KOPT-K1 (cell line): ENCODE measurements around the gene PCSK5.

Experiments
- H3K27ac ChIP-seq: fragments of 200-600 bp; sonication (generic); 2 replicates; pipeline ENCODE4 v1.5.1; 2016; ENCODE audit warnings: antibody characterized with exemption, mild to moderate bottlenecking, low read depth, low read length; ENCODE audit not compliant: poor library complexity, severe bottlenecking
- H3K36me3 ChIP-seq: fragments of 200-600 bp; sonication (generic); 2 replicates; pipeline ENCODE4 v1.5.1; 2017; ENCODE audit warnings: antibody characterized with exemption, mild to moderate bottlenecking, low read length, moderate library complexity; ENCODE audit not compliant: insufficient read depth
- H3K9me3 ChIP-seq: fragments of 200-600 bp; sonication (generic); 2 replicates; pipeline ENCODE4 v1.5.1; 2017; ENCODE audit warnings: antibody characterized with exemption, low read length, mild to moderate bottlenecking; ENCODE audit not compliant: insufficient read depth, poor library complexity, severe bottlenecking

The PCSK5 gene

GRCh38 chr9:76390656-76391055, 500.2 kb downstream of the PCSK5 start:
- H3K9me3 ChIP-seq, result no peaks in the 10 kb centered on the region
- H3K36me3 ChIP-seq, result peaks cover 43% of the 10 kb centered on the region
- no peak overlapping the region for H3K27ac ChIP-seq

DNA sequence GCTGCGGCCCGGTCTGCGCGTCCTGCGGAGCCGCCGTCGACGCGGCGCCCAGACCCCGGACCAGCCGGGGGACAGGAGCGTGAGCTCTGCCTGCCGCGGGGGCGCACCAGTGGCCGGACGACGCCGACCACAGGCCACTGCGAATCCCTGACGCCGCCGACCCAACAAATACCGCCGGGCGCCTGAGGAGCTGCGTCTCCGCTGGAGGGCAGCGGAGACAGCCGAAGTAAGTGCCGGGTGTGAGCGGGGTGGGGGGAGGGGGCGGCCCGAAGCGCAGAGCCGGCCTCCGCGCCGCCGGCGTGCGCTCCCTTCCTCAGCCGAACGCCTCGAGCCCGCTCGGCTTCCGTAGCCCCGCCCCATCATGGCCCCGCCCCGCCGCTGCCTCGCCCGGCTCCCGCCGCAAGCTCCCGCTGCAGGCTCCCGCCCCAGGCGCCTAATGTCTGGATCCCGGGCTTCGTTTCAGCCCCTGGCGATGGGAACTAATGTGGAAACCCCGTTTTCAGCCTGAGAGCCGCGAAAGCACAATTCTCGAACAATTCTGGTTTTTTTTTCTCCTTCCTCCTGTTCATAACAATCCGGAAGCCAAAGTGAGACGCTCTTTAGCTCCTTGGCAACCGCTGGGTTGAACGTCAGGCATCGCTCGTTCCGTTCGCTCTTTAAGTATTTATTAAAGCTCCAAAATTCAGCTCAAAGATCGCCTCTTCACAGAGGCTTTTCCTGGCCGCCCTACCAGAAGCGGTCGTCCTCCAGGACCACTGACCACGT, 503.9 kb downstream of the PCSK5 start, which contains the start of gene RFK:
Gene RFK (minus strand): TSS at position 232 of the 765 bp plus-strand sequence. CDS start 255 bp downstream, outside the sequence.
- peak within 1 kb of the TSS; percentile 72 for H3K27ac ChIP-seq
- no peaks in the 10 kb centered on the region for H3K9me3 ChIP-seq
- peaks cover 9% of the 10 kb centered on the region for H3K36me3 ChIP-seq

DNA sequence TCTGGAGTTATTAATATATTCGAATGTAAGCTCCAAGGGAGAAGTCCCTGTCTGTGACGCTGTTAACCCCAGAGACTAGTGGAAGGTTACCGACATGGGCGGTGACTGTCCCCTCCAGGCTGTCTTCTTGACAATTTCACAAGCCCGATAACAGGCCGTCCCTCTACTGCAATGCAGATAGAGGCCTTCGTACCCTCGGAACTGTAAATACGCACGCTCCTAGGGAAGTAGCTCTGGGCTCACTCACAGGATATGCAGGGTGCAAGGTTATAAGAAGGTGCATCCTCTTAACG, 504.4 kb downstream of the PCSK5 start:
- Histone ChIP-seq H3K27ac (peak overlapping the region; percentile 72), H3K9me3 (no peaks in the 10 kb centered on the region), H3K36me3 (peaks cover 9% of the 10 kb centered on the region)

GRCh38 chr9:76395381-76395780, 504.9 kb downstream of the PCSK5 start:
- Histone ChIP-seq H3K9me3 (no peaks in the 10 kb centered on the region), H3K36me3 (peaks cover 9% of the 10 kb centered on the region), H3K27ac (peak overlapping the region; percentile 25)

DNA sequence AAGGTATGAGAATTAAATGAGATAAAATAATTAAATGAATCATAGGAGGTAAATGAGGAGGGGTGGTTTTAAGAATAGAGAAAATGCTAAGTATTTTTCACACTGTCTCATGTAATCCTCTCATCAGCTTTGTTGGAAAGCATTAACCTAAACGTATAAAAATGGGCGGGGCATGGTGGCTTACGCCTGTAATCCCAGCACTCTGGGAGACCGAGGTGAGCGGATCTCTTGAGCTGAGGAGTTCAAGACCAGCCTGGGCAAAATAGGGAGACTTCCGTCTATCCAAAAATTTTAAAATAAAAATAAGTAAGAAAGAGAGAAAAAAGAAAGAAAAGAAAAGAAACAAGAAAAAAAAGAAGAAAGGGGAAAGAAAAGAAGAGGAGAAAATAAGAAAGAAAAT, 505.7 kb downstream of the PCSK5 start:
- H3K36me3 ChIP-seq, result peaks cover 3% of the 10 kb centered on the region; the same call in 1 of the 2 replicates
- H3K9me3 ChIP-seq, result no peaks in the 10 kb centered on the region
- no peak overlapping the region for H3K27ac ChIP-seq

DNA sequence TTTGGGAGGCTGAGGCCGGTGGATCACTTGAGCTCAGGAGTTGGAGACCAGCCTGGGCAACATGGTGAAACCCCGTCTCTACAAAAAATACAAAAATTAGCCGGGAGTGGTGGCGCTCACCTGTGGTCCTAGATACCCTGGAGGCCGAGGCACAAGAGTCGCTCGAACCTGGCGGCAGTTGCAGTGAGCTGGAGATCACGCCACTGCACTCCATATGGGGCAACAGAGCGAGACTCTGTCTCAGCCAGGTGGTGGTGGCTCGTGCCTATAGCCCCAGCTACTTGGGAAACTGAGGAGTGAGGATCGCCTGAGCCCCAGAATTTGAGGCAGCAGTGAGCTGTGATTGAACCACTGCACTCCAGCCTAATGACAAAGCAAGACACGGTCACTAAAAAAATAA, 506.1 kb downstream of the PCSK5 start:
- Histone ChIP-seq H3K36me3 (no peaks in the 10 kb centered on the region; the same call in 1 of the 2 replicates), H3K9me3 (no peaks in the 10 kb centered on the region), H3K27ac (no peak overlapping the region)

GRCh38 chr9:76399856-76400255, 509.4 kb downstream of the PCSK5 start:
- Histone ChIP-seq H3K36me3 (no peaks in the 10 kb centered on the region), H3K27ac (no peak overlapping the region), H3K9me3 (no peaks in the 10 kb centered on the region)

DNA sequence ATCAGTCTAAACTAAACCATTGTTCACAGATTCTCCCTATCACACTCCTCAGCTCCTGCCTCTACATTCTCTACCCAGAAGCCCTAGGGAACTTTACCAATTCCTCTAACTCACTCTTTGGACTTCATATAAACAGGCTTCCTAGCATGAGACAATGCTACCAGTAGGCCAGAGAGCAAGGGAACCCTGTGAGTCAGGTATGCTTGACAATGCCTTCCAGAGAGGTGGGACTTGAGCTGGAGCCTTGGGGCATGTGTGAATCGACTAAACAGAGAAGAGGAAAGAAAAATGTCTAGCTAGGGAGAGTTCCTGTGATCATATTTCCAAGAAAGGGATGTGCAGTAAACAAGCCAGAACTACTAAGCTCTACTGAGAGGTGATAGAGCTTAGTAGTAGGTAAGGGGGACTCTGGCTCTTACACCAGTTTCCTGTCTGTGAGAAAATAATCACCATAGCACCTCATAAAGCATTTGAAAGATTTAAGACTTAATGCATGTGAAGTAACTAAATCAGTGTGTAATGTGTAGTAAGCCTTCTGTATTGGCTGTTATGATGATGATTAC, 510.1 kb downstream of the PCSK5 start:
- Histone ChIP-seq H3K36me3 (no peaks in the 10 kb centered on the region), H3K27ac (no peak overlapping the region), H3K9me3 (no peaks in the 10 kb centered on the region)

- H3K27ac ChIP-seq, result no peak overlapping the region
- no peaks in the 10 kb centered on the region for H3K36me3 ChIP-seq
- no peaks in the 10 kb centered on the region for H3K9me3 ChIP-seq
Measured at GRCh38 chr9:76401176-76401575, 510.7 kb downstream of the PCSK5 start.

DNA sequence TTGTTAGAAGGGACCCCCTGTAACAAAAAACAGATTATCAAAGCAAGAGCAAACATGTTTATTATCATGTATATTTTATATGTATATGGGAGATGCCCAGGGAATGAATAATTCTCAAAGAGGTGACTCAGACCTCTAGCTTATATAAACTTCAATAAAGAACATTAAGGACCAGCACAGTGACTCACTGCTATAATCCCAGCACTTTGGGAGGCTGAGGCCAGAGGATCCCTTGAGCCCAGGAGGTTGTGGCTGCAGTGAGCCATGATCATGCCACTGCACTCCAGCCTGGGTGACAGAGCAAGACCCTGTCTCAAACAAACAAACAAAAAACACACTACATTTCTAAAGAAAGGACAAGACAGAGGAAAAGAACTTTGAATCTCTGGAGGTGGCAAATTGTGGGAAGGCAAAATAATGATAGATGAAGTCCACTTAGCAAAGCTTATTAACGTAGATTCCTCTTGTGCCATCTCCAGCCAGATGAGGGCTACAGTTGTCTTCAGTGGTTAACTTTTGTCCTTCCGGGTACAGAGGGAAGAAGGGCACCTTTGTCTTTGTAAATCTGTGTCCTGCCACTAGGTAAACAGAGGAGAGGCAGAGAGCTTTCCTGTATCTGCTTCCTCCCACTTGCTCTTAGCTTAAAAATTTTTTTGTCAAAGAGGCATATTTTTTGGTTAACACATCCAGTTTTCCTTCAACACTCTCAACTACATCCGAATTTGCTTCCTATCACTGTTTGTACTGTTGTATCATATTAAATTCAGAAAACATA, 511.3 kb downstream of the PCSK5 start:
- H3K36me3 ChIP-seq, result no peaks in the 10 kb centered on the region
- no peak overlapping the region for H3K27ac ChIP-seq
- no peaks in the 10 kb centered on the region for H3K9me3 ChIP-seq

GRCh38 chr9:76403352-76403751, 512.9 kb downstream of the PCSK5 start:
- Histone ChIP-seq H3K9me3 (no peaks in the 10 kb centered on the region), H3K36me3 (no peaks in the 10 kb centered on the region), H3K27ac (peak overlapping the region; percentile 34)

DNA sequence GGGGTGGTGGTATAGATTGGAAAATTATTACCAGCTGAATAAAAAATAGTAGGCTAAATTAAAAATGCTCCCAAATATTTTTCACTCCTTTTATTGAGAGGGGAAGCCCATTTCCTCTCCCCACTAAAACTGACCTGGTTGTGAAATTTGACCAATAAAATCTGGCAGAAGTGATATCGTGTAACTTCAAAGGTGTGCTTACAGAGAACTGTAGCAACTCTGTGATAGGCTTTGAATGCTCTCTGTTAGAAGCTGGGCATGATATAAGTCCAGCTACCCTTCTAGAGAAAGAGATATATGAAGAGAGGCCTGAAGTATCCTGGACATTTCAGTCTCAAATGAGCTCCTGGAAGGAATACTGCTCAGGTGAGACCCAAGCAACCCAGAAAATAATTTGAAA, 513.9 kb downstream of the PCSK5 start:
- H3K9me3 ChIP-seq, result no peaks in the 10 kb centered on the region
- H3K36me3 ChIP-seq, result no peaks in the 10 kb centered on the region

GRCh38 chr9:76405340-76405739, 514.9 kb downstream of the PCSK5 start:
- H3K27ac ChIP-seq, result no peak overlapping the region
- H3K9me3 ChIP-seq, result no peaks in the 10 kb centered on the region
- H3K36me3 ChIP-seq, result no peaks in the 10 kb centered on the region

More for the DNA sequence above, 513.9 kb downstream of the PCSK5 start:
- H3K27ac ChIP-seq, result no peak overlapping the region

- Histone ChIP-seq H3K27ac (no peak overlapping the region), H3K36me3 (no peaks in the 10 kb centered on the region), H3K9me3 (no peaks in the 10 kb centered on the region)
Measured at GRCh38 chr9:76405868-76406267, 515.4 kb downstream of the PCSK5 start.
